Osteoblast (primary cell): ENCODE data around the gene LRP1B. TPM values are rescaled to one million over a fixed set of nuclear protein-coding genes. Genes with fewer than 3 reads are reported as not detected.

Source experiments
- DNase-seq: peaks from one replicate; pipeline ENCODE4 v3.0.0; 2011; ENCODE audit warnings: low spot score, mixed read lengths; ENCODE audit not compliant: insufficient read length; ENCODE audit errors: missing footprints
- H2AFZ ChIP-seq: 2 replicates; pipeline ENCODE4 v1.6.0; 2011; ENCODE audit warnings: mild to moderate bottlenecking, low read length
- H3K27ac ChIP-seq: 2 replicates; pipeline ENCODE4 v1.5.1; 2011; ENCODE audit warnings: mild to moderate bottlenecking, low read depth, low read length, moderate library complexity
- H3K27me3 ChIP-seq: 2 replicates; pipeline ENCODE4 v1.6.0; 2012; ENCODE audit warnings: mild to moderate bottlenecking, control low read depth, inconsistent platforms, low read length, moderate library complexity; ENCODE audit not compliant: insufficient read depth
- H3K36me3 ChIP-seq: 2 replicates; pipeline ENCODE4 v1.5.1; 2011; ENCODE audit warnings: mild to moderate bottlenecking, low read length, control low read depth, moderate library complexity; ENCODE audit not compliant: insufficient read depth
- H3K4me1 ChIP-seq: 2 replicates; pipeline ENCODE4 v1.5.1; 2011; ENCODE audit warnings: mild to moderate bottlenecking, low read length, control low read depth, moderate library complexity; ENCODE audit not compliant: insufficient read depth
- H3K4me2 ChIP-seq: 2 replicates; pipeline ENCODE4 v1.6.0; 2011; ENCODE audit warnings: mild to moderate bottlenecking, low read length; ENCODE audit not compliant: insufficient read depth
- H3K4me3 ChIP-seq: fragments of 200-600 bp; sonication (generic); 3 replicates; pipeline ENCODE4 v1.5.1; 2012; ENCODE audit warnings: mild to moderate bottlenecking, low read length, inconsistent platforms; ENCODE audit not compliant: insufficient read depth
- H3K79me2 ChIP-seq: 2 replicates; pipeline ENCODE4 v1.6.0; 2012; ENCODE audit warnings: mild to moderate bottlenecking, low read length, control low read depth, inconsistent platforms; ENCODE audit not compliant: insufficient read depth
- H3K9me3 ChIP-seq: 2 replicates; pipeline ENCODE4 v1.5.1; 2011; ENCODE audit warnings: low read depth, low read length, control low read depth
- H4K20me1 ChIP-seq: 2 replicates; pipeline ENCODE4 v1.6.0; 2012; ENCODE audit warnings: mild to moderate bottlenecking, low read length, control low read depth; ENCODE audit not compliant: insufficient read depth
- total RNA-seq: library from RNA; depleted of rRNA; stranded (reverse); fragments of >200 nt; gene quantifications from 2 replicates; pipeline ENCODE4 v1.2.3, GENCODE V29; 2012
- TF ChIP-seq, protein P1 (sequence below): IDR thresholded peaks from 2 replicates; pipeline ENCODE4 v1.5.1; 2011; ENCODE audit warnings: mild to moderate bottlenecking, low read depth, low read length, moderate library complexity; ENCODE audit errors: extremely low read depth

Gene LRP1B
- total RNA-seq, 1 donor, result not detected

DNA sequence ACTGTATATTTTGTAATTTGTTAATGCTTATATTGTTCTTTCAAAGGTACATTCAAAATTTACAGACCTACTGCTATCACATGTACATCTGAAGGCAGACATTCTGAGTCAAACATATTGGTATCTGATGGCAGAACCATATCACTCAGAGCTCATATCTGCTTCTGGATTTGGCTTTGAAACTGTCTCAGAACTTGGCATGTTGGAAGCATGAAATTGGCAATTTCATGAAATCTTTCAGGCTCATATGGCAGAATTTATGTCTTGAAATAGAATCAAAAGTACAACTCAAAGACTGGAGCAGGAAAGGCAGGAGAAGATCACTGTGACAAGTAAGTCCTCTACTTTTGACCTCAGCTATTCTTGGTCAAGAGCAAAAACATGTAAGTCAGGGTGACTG lies 202.3 kb downstream of the LRP1B start:
- Histone ChIP-seq H4K20me1 (no peaks in the 10 kb centered on the region), H3K27ac (no peak overlapping the region), H3K4me1 (no peaks in the 10 kb centered on the region), H3K36me3 (no peaks in the 10 kb centered on the region), H2AFZ (no peak overlapping the region), H3K27me3 (no peaks in the 10 kb centered on the region), H3K9me3 (peaks cover 3% of the 10 kb centered on the region), H3K79me2 (no peaks in the 10 kb centered on the region), H3K4me3 (no peak overlapping the region), H3K4me2 (no peak overlapping the region)
- TF ChIP-seq, protein P1, sequence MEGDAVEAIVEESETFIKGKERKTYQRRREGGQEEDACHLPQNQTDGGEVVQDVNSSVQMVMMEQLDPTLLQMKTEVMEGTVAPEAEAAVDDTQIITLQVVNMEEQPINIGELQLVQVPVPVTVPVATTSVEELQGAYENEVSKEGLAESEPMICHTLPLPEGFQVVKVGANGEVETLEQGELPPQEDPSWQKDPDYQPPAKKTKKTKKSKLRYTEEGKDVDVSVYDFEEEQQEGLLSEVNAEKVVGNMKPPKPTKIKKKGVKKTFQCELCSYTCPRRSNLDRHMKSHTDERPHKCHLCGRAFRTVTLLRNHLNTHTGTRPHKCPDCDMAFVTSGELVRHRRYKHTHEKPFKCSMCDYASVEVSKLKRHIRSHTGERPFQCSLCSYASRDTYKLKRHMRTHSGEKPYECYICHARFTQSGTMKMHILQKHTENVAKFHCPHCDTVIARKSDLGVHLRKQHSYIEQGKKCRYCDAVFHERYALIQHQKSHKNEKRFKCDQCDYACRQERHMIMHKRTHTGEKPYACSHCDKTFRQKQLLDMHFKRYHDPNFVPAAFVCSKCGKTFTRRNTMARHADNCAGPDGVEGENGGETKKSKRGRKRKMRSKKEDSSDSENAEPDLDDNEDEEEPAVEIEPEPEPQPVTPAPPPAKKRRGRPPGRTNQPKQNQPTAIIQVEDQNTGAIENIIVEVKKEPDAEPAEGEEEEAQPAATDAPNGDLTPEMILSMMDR, result no peak
- no peak for DNase-seq

DNA sequence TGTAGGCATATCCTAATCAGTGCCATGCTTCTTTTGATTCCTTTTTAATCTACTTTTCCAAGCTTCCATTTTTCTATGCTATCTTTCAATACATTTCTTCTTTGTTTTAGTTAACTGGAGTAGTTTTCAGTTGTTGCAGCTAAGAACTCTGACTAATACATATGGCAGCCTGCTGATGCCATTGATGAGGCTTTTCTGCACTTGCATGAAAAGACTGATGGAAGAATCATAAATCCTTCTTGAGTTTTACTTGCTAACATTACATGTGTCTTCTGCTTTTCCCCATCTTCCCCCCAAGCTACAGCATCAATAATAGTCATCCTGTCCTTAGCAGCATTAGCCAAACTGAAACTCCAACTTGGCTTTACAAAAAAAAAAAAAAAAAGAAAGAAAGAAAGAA lies 203.3 kb downstream of the LRP1B start:
- Histone ChIP-seq H4K20me1 (no peaks in the 10 kb centered on the region), H2AFZ (no peak overlapping the region), H3K4me3 (no peak overlapping the region), H3K79me2 (no peaks in the 10 kb centered on the region), H3K4me2 (no peak overlapping the region), H3K27me3 (no peaks in the 10 kb centered on the region), H3K27ac (no peak overlapping the region), H3K36me3 (no peaks in the 10 kb centered on the region), H3K9me3 (peaks cover 3% of the 10 kb centered on the region), H3K4me1 (no peaks in the 10 kb centered on the region)
- no peak for DNase-seq
- TF ChIP-seq, protein P1, result no peak

GRCh38 chr2:141925511-141925910 lies 205.3 kb downstream of the LRP1B start:
- DNase-seq, result no peak
- Histone ChIP-seq H3K27ac (no peak overlapping the region), H3K79me2 (no peaks in the 10 kb centered on the region), H3K4me1 (no peaks in the 10 kb centered on the region), H2AFZ (no peak overlapping the region), H3K9me3 (peaks cover 3% of the 10 kb centered on the region), H3K4me3 (no peak overlapping the region), H3K36me3 (no peaks in the 10 kb centered on the region), H4K20me1 (no peaks in the 10 kb centered on the region), H3K4me2 (no peak overlapping the region), H3K27me3 (no peaks in the 10 kb centered on the region)
- TF ChIP-seq, protein P1, result no peak

DNA sequence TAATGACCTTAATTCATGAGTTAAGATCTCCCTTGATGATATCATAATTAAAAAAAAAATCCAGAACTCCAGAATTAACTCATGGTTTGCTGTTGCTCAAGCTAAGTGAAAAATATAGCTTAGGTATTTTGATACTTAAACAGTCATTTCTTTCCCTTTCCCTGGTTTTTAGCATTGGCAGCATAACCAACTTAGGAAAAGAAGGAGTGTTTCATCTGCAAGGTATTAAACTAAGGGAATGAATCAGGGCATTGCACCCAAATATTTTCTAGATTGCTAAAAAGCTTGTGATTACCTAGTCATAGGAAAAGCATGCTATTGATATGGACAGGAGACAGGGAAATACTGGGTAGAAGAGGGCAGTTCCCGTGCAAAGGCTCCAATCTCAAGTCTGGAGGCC lies 207.2 kb downstream of the LRP1B start:
- Histone ChIP-seq H3K27me3 (no peaks in the 10 kb centered on the region), H3K4me1 (no peaks in the 10 kb centered on the region), H3K36me3 (no peaks in the 10 kb centered on the region), H2AFZ (no peak overlapping the region), H4K20me1 (no peaks in the 10 kb centered on the region), H3K4me3 (no peak overlapping the region), H3K79me2 (no peaks in the 10 kb centered on the region), H3K27ac (no peak overlapping the region), H3K4me2 (no peak overlapping the region), H3K9me3 (peaks cover 2% of the 10 kb centered on the region)
- TF ChIP-seq, protein P1, result no peak
- DNase-seq, result no peak
